Body of pancreas (tissue), 4 donors: ENCODE results near the gene KLF9. TPM values are rescaled to one million over a fixed set of nuclear protein-coding genes. Genes with fewer than 3 reads are reported as not detected.

Source experiments
- ATAC-seq: fragments of 150-250 bp; one replicate; pipeline ENCODE4 v1.9.1; 2016
- DNase-seq, 4 donors: peaks; one replicate each; pipeline ENCODE4 v3.0.0-alpha.2; 2019
- H3K27ac ChIP-seq, 4 donors: fragments of 200-600 bp; sonication (generic); 1 replicate in 3 of 4; 2 replicates in 1 of 4; pipeline versions ENCODE4 v1.5.1 to v1.6.1; 2016 to 2019; ENCODE audit warnings: mild to moderate bottlenecking in 1 of 4, mixed read lengths in 1 of 4, moderate library complexity in 1 of 4
- H3K27me3 ChIP-seq, 2 donors: fragments of 200-600 bp; sonication (generic); one replicate each; pipeline ENCODE4 v1.6.0; 2016; ENCODE audit warnings: mild to moderate bottlenecking in 1 of 2
- H3K36me3 ChIP-seq, 2 donors: fragments of 200-600 bp; sonication (generic); replicated peaks in 1 of 2; 2 replicates each; pipeline ENCODE4 v1.5.1; 2016; ENCODE audit warnings: low read depth in 2 of 2; ENCODE audit not compliant: insufficient read depth in 1 of 2
- H3K4me1 ChIP-seq: fragments of 200-600 bp; sonication (generic); one replicate; pipeline ENCODE4 v1.6.0; 2016
- H3K4me3 ChIP-seq, 2 donors: fragments of 200-600 bp; sonication (generic); 1 replicate in 1 of 2; 2 replicates in 1 of 2; pipeline ENCODE4 v1.5.1; 2016 to 2019
- H3K9me3 ChIP-seq, 3 donors: fragments of 200-600 bp; sonication (generic); 1 replicate in 2 of 3; 2 replicates in 1 of 3; pipeline ENCODE4 v1.5.1; 2016
- CTCF ChIP-seq, 7 experiments: fragments of 450-650 bp in 4 of 7; fragments of 200-600 bp in 3 of 7; sonication (generic) in 3 of 7; IDR thresholded peaks; one replicate each; pipeline ENCODE4 v1.5.1; 2016 to 2019; ENCODE audit warnings: antibody characterized with exemption in 7 of 7
- POLR2A ChIP-seq, 3 donors: fragments of 450-650 bp; IDR thresholded peaks; one replicate each; pipeline ENCODE4 v1.6.1; 2016; ENCODE audit warnings: antibody characterized with exemption in 3 of 3, mild to moderate bottlenecking in 2 of 3
- WGBS, 2 donors: methylation state at CpG; one replicate each; pipeline ENCODE4 v1.1.5; 2017; 5-methylcytosine and 5-hydroxymethylcytosine counted together
- intact Hi-C: fragments of 100-400 bp; cut with DNase I; formaldehyde crosslinking; loops from one replicate; pipeline ENCODE4 v1.15.1; 2023
- total RNA-seq, 2 donors: library from RNA; depleted of rRNA; stranded (reverse); fragments of >200 nt; gene quantifications; one replicate each; pipeline ENCODE4 v1.1.0, GENCODE V29; 2016

The KLF9 gene
- total RNA-seq, 2 donors from 2014 or later = 38.1 to 63.6 TPM

GRCh38 chr9:70387663-70388062, 26.8 kb downstream of the KLF9 start:
- WGBS, 2 donors = 93 to 95% methylated on average over 12 to 23 of the region's 23 CpGs
- Histone ChIP-seq H3K9me3 (no peaks in the 10 kb centered on the region), H3K4me3 (no peak overlapping the region), H3K36me3 (peaks cover 0 to 11% of the 10 kb centered on the region in 2 donors), H3K27ac (no peak overlapping the region), H3K4me1 (peaks cover 40% of the 10 kb centered on the region), H3K27me3 (no peaks in the 10 kb centered on the region)
- intact Hi-C loops = no loop called here
- no peak for DNase-seq
- TF ChIP-seq POLR2A (IDR thresholded peaks at IDR 0.05) (no peak), CTCF (IDR thresholded peaks at IDR 0.05) (no peak)
- no peak for ATAC-seq

- Histone ChIP-seq H3K36me3 (peaks cover 0 to 11% of the 10 kb centered on the region in 2 donors), H3K4me3 (no peak overlapping the region), H3K27ac (no peak overlapping the region), H3K27me3 (no peaks in the 10 kb centered on the region), H3K4me1 (peaks cover 26% of the 10 kb centered on the region), H3K9me3 (no peaks in the 10 kb centered on the region)
- DNase-seq (no peak), ATAC-seq (no peak)
- TF ChIP-seq POLR2A (IDR thresholded peaks at IDR 0.05) (no peak), CTCF (IDR thresholded peaks at IDR 0.05) (no peak)
- 74 to 84% methylated on average over 3 of the region's 3 CpGs for WGBS, 2 donors
- intact Hi-C loops = no loop called here
Measured at GRCh38 chr9:70385426-70385825, 29.0 kb downstream of the KLF9 start.

DNA sequence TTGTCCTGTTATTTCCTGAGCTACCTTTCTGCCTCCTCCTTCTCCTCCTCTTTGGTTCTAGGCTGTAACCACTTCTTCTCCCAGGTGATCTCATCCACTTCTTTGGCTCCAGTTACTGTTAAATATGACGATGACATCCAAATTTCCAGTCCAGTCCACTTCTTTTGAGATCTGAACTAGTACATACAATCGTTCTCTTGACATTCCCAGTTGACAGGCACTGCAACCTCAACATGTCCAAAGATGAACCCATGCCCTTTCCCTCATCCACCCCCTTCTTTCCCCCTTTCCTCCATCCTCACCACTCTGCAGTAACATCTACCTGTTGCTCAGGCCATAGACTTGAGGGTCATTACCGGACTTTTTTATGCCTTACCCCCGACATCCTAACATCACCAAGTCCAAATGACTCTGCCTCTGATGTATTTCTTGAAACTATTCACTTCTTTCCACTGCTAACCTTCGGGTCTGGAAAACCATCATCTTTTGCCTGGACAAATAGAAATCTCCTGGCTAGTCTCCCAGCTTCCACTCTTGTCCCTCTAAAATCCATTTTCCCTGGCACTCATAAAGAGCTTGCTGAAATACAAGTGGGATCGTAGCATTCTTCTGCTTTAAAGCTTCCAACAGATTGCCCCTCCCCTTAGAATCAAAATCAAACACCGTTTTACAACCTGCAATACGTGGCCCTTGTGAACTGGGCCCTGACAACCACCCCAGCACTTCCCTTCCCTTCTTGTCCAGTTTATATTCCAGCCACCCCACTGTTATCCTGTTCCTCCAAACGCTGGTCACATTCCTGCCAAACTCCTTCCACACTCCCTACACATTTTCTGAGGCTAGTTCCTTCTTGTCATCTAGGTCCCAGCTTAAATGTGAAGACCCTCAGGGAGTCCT, 31.5 kb downstream of the KLF9 start:
- 73 to 88% methylated on average over 9 of the region's 9 CpGs for WGBS, 2 donors
- no peak for TF ChIP-seq POLR2A (IDR thresholded peaks at IDR 0.05)
- TF ChIP-seq CTCF (IDR thresholded peaks at IDR 0.05) = no peak

DNA sequence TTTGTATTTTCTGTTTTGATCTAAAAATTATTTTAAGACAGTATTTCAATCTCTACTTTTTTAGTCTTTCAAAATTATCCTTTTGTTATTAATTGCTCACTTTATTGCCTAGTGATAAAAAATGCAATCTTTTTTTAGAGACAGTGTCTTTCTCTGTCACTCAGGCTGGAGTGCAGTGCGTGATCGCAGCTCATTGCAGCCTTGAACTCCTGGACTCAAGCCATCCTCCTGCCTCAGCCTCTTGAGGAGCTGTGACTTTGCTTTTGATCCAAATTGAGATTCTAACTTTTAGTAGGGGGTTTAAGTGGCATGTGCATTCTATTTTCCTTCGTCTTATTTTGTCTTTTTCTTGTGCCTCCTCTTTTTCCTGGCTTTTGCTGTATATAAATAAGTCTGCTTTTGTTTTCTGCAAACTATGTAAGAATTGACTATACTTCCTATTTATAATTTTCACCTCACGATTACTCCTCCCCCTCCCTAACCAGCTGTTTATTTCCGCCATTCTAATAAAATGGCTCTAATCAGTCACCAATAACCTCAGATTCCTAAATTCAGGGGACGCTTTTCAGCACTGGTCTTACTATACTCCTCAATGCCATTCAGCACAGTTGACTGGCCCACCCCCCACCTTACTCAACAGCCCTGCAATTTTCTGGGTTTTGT, 32.3 kb downstream of the KLF9 start:
- WGBS, 2 donors = 63 to 65% methylated on average over 6 of the region's 6 CpGs
- Histone ChIP-seq H3K4me3 (no peak overlapping the region), H3K36me3 (peaks cover 0 to 11% of the 10 kb centered on the region in 2 donors), H3K4me1 (peaks cover 13% of the 10 kb centered on the region), H3K27ac (no peak overlapping the region), H3K27me3 (no peaks in the 10 kb centered on the region), H3K9me3 (no peaks in the 10 kb centered on the region)
- no peak for ATAC-seq
- no peak for DNase-seq
- intact Hi-C loops = no loop called here
- TF ChIP-seq CTCF (IDR thresholded peaks at IDR 0.05) = no peak

More for the DNA sequence above, 31.5 kb downstream of the KLF9 start:
- intact Hi-C loops = no loop called here
- no peak overlapping the region for H3K4me3 ChIP-seq
- peaks cover 13% of the 10 kb centered on the region for H3K4me1 ChIP-seq
- no peak overlapping the region for H3K27ac ChIP-seq
- no peaks in the 10 kb centered on the region for H3K27me3 ChIP-seq
- peaks cover 0 to 11% of the 10 kb centered on the region in 2 donors for H3K36me3 ChIP-seq
- DNase-seq (no peak), ATAC-seq (peak; percentile 17)
- no peaks in the 10 kb centered on the region for H3K9me3 ChIP-seq
